ENCODE measurements around the gene SPTLC1.
A peak's percentile ranks its signal among the peaks of the same experiment; 100 is the strongest.
"Not testable (repeated sequence)": the region's sequence is repeated elsewhere in the genome, so short reads cannot be mapped to it uniquely, and the experiment has no call there.

The SPTLC1 gene

GRCh38 chr9:92140754-92141143 lies 25.5 kb upstream of the SPTLC1 start:
- no peak for DNase-seq (ENCODE audit: low spot score)

GRCh38 chr9:92140074-92140753 lies 25.0 kb upstream of the SPTLC1 start:
- DNase-seq (ENCODE audit: low spot score), result peak; percentile 76

- peak; percentile 30 for DNase-seq (ENCODE audit: low spot score)
Measured at GRCh38 chr9:92138960-92139540, 23.8 kb upstream of the SPTLC1 start.

GRCh38 chr9:92138157-92138959 lies 23.1 kb upstream of the SPTLC1 start:
- DNase-seq (ENCODE audit: low spot score), result peak; percentile 68

- DNase-seq (ENCODE audit: low spot score), result no peak
Measured at GRCh38 chr9:92136184-92136858, 21.1 kb upstream of the SPTLC1 start.

- no peak for DNase-seq (ENCODE audit: low spot score)
Measured at GRCh38 chr9:92135576-92135975, 20.4 kb upstream of the SPTLC1 start.

- peak; percentile 90 for DNase-seq (ENCODE audit: low spot score)
Measured at GRCh38 chr9:92133949-92134604, 18.9 kb upstream of the SPTLC1 start.

- not testable (repeated sequence) for DNase-seq (ENCODE audit: low spot score)
Measured at GRCh38 chr9:92132913-92133312, 17.7 kb upstream of the SPTLC1 start.

GRCh38 chr9:92132501-92132900 lies 17.3 kb upstream of the SPTLC1 start:
- no peak for DNase-seq (ENCODE audit: low spot score)

GRCh38 chr9:92122800-92123199 lies 7.6 kb upstream of the SPTLC1 start:
- DNase-seq (ENCODE audit: low spot score), result no peak

- no peak for DNase-seq (ENCODE audit: low spot score)
Measured at GRCh38 chr9:92122061-92122460, 6.8 kb upstream of the SPTLC1 start.

GRCh38 chr9:92121265-92121664 lies 6.1 kb upstream of the SPTLC1 start:
- DNase-seq (ENCODE audit: low spot score), result no peak

GRCh38 chr9:92120138-92120537 lies 4.9 kb upstream of the SPTLC1 start:
- DNase-seq (ENCODE audit: low spot score), result no peak

- DNase-seq (ENCODE audit: low spot score), result no peak
Measured at GRCh38 chr9:92119586-92119985, 4.4 kb upstream of the SPTLC1 start.

- no peak for DNase-seq (ENCODE audit: low spot score)
Measured at GRCh38 chr9:92108122-92108521, 7.1 kb downstream of the SPTLC1 start.

GRCh38 chr9:92105446-92106225 lies 9.6 kb downstream of the SPTLC1 start:
- DNase-seq (ENCODE audit: low spot score), result not testable (repeated sequence)

GRCh38 chr9:92103601-92104000 lies 11.6 kb downstream of the SPTLC1 start:
- DNase-seq (ENCODE audit: low spot score), result not testable (repeated sequence)

GRCh38 chr9:92100237-92100911 lies 14.8 kb downstream of the SPTLC1 start:
- DNase-seq (ENCODE audit: low spot score), result peak; percentile 87

GRCh38 chr9:92098638-92099037 lies 16.6 kb downstream of the SPTLC1 start:
- DNase-seq (ENCODE audit: low spot score), result no peak

- DNase-seq (ENCODE audit: low spot score), result no peak
Measured at GRCh38 chr9:92097997-92098482, 17.2 kb downstream of the SPTLC1 start.

Measured in AG20443 (cell line).